Thyroid gland (tissue), 4 donors: ENCODE measurements around the gene ENKD1.

Source experiments
- POLR2A ChIP-seq, 2 donors: fragments of 450-650 bp; IDR thresholded peaks; one replicate each; pipeline ENCODE4 v1.6.1; 2017; ENCODE audit warnings: antibody characterized with exemption in 2 of 2, mild to moderate bottlenecking in 2 of 2, moderate library complexity in 1 of 2
- TF ChIP-seq, protein P1 (sequence below), 6 experiments: fragments of 200-600 bp in 3 of 6; fragments of 450-650 bp in 3 of 6; sonication (generic) in 3 of 6; IDR thresholded peaks; one replicate each; pipeline ENCODE4 v1.5.1; 2016 to 2019; ENCODE audit warnings: antibody characterized with exemption in 6 of 6, mild to moderate bottlenecking in 2 of 6, inconsistent platforms in 1 of 6, moderate library complexity in 1 of 6

DNA sequence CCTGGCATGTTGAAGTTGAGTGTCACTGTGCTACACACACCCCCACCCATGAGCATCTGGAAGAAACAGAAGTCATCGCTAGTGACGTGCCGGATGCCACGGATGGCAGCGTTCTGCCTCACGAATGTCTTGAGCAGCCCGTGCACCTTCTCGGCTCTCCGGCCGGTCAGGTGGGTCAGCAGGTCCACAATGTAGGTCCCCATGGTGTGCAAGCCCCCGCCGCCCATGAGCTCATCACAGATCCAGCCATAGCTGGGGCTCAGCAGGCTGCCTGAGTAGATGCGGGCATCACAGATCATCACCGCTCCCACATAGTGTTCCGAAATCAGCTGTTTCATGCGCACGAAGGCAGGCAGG lies 9.0 kb upstream of the ENKD1 start:
- TF ChIP-seq, protein P1, sequence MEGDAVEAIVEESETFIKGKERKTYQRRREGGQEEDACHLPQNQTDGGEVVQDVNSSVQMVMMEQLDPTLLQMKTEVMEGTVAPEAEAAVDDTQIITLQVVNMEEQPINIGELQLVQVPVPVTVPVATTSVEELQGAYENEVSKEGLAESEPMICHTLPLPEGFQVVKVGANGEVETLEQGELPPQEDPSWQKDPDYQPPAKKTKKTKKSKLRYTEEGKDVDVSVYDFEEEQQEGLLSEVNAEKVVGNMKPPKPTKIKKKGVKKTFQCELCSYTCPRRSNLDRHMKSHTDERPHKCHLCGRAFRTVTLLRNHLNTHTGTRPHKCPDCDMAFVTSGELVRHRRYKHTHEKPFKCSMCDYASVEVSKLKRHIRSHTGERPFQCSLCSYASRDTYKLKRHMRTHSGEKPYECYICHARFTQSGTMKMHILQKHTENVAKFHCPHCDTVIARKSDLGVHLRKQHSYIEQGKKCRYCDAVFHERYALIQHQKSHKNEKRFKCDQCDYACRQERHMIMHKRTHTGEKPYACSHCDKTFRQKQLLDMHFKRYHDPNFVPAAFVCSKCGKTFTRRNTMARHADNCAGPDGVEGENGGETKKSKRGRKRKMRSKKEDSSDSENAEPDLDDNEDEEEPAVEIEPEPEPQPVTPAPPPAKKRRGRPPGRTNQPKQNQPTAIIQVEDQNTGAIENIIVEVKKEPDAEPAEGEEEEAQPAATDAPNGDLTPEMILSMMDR (IDR thresholded peaks at IDR 0.05) = no peak
- TF ChIP-seq POLR2A (IDR thresholded peaks at IDR 0.05) = no peak
